GM23338 (cell line): ENCODE measurements around the gene CDH4. TPM values are rescaled to one million over a fixed set of nuclear protein-coding genes. Genes with fewer than 3 reads are reported as not detected.

Experiments used
- ATAC-seq: fragments of 200-7000 bp; cut with Tn5 transposase; 3 replicates; pipeline ENCODE4 v1.9.1; 2020
- DNase-seq: peaks from one replicate; pipeline ENCODE4 v3.0.0-alpha.2; 2015; ENCODE audit warnings: low spot score
- H2AFZ ChIP-seq: fragments of 200-600 bp; sonication (generic); 2 replicates; pipeline ENCODE4 v1.8.0; 2016; ENCODE audit warnings: antibody characterized with exemption, mild to moderate bottlenecking, moderate library complexity
- H3F3A ChIP-seq: fragments of 200-600 bp; sonication (generic); replicated peaks from 2 replicates; pipeline ENCODE4 v1.8.0; 2017; ENCODE audit warnings: antibody characterized with exemption, mixed run types, low read depth
- H3K27ac ChIP-seq: fragments of 200-600 bp; sonication (generic); 2 replicates; pipeline ENCODE4 v1.6.1; 2016; ENCODE audit warnings: low read depth
- H3K27me3 ChIP-seq: fragments of 200-600 bp; sonication (generic); 2 replicates; pipeline ENCODE4 v1.8.0; 2016; ENCODE audit warnings: mild to moderate bottlenecking, mixed run types, moderate library complexity; ENCODE audit not compliant: insufficient read depth
- H3K36me3 ChIP-seq: fragments of 200-600 bp; sonication (generic); 2 replicates; pipeline ENCODE4 v1.8.0; 2016; ENCODE audit warnings: mild to moderate bottlenecking; ENCODE audit not compliant: insufficient read depth
- H3K4me1 ChIP-seq: fragments of 200-600 bp; sonication (generic); 2 replicates; pipeline ENCODE4 v1.8.0; 2016; ENCODE audit warnings: mild to moderate bottlenecking, moderate library complexity; ENCODE audit not compliant: insufficient read depth
- H3K4me2 ChIP-seq: fragments of 200-600 bp; sonication (generic); 2 replicates; pipeline ENCODE4 v1.7.1; 2017; ENCODE audit warnings: mixed run types
- H3K4me3 ChIP-seq: fragments of 200-600 bp; sonication (generic); 2 replicates; pipeline ENCODE4 v1.6.1; 2016; ENCODE audit warnings: mixed run types
- H3K79me2 ChIP-seq: fragments of 200-600 bp; sonication (generic); replicated peaks from 2 replicates; pipeline ENCODE4 v1.8.0; 2017; ENCODE audit warnings: mild to moderate bottlenecking; ENCODE audit not compliant: insufficient read depth
- H3K9me2 ChIP-seq: fragments of 200-600 bp; sonication (generic); 2 replicates; pipeline ENCODE4 v1.8.0; 2017; ENCODE audit not compliant: insufficient read depth
- H4K20me1 ChIP-seq: fragments of 200-600 bp; sonication (generic); replicated peaks from 2 replicates; pipeline ENCODE4 v1.8.0; 2017; ENCODE audit warnings: mild to moderate bottlenecking; ENCODE audit not compliant: insufficient read depth
- H3K27ac Mint-ChIP-seq: 2 replicates; pipeline ENCODE4 v1.8.0; 2020; ENCODE audit warnings: inconsistent platforms, mild to moderate bottlenecking, moderate library complexity, mixed read lengths
- H3K27me3 Mint-ChIP-seq: 3 replicates; pipeline ENCODE4 v1.8.0; 2022; ENCODE audit warnings: low read depth, mild to moderate bottlenecking, moderate library complexity, mixed read lengths, inconsistent platforms; ENCODE audit not compliant: insufficient read depth, poor library complexity
- H3K36me3 Mint-ChIP-seq: 3 replicates; pipeline ENCODE4 v1.8.0; 2021; ENCODE audit warnings: low read depth, mild to moderate bottlenecking, inconsistent platforms, moderate library complexity, mixed read lengths
- H3K4me1 Mint-ChIP-seq: 3 replicates; pipeline ENCODE4 v1.8.0; 2020; ENCODE audit warnings: mild to moderate bottlenecking, inconsistent platforms, mixed read lengths
- H3K4me3 Mint-ChIP-seq: 3 replicates; pipeline ENCODE4 v1.8.0; 2021; ENCODE audit warnings: moderate library complexity, mild to moderate bottlenecking, inconsistent platforms, mixed read lengths
- H3K9me3 Mint-ChIP-seq: 3 replicates; pipeline ENCODE4 v1.8.0; 2020; ENCODE audit warnings: moderate library complexity, mild to moderate bottlenecking, inconsistent platforms, mixed read lengths
- CTCF ChIP-seq, 2 experiments: fragments of 200-600 bp in 1 of 2; sonication (generic) in 1 of 2; conservative IDR thresholded peaks; 2 replicates each; pipeline versions ENCODE4 v1.5.1 to v1.6.1; 2016 to 2017; ENCODE audit warnings: antibody characterized with exemption in 2 of 2, low read depth in 2 of 2, mild to moderate bottlenecking in 2 of 2, moderate library complexity in 1 of 2
- EZH2 ChIP-seq: fragments of 200-600 bp; sonication (generic); IDR thresholded peaks from one replicate; pipeline ENCODE4 v1.8.0; 2017; ENCODE audit warnings: antibody characterized with exemption, mild to moderate bottlenecking, low read depth; ENCODE audit not compliant: unreplicated experiment
- EZH2phosphoT487 ChIP-seq: fragments of 200-600 bp; sonication (generic); IDR thresholded peaks from one replicate; pipeline ENCODE4 v1.8.1; 2018; ENCODE audit warnings: antibody characterized with exemption; ENCODE audit not compliant: unreplicated experiment
- NANOG ChIP-seq: IDR thresholded peaks from 2 replicates; pipeline ENCODE4 v1.6.1; 2016; ENCODE audit warnings: antibody characterized with exemption, borderline replicate concordance
- POLR2AphosphoS5 ChIP-seq: IDR thresholded peaks from 2 replicates; pipeline ENCODE4 v1.6.1; 2016; ENCODE audit warnings: antibody characterized with exemption, low read depth
- ZNF114 ChIP-seq: fragments of 250-450 bp; sonication (Bioruptor Pico); IDR thresholded peaks from 2 replicates; pipeline ENCODE4 v1.5.0; 2020; ENCODE audit warnings: mild to moderate bottlenecking, moderate library complexity
- polyA plus RNA-seq: library from polyadenylated mRNA; unstranded; fragments of >200 nt; fragmentation: Nextera tagmentation; extraction: Ambion mirVana; gene quantifications from 2 replicates; pipeline ENCODE4 v1.2.1, GENCODE V29; 2016
- total RNA-seq: library from RNA; depleted of rRNA; stranded (reverse); fragments of >200 nt; shearing (Covaris generic); gene quantifications from 2 replicates; pipeline ENCODE4 v1.2.3, GENCODE V29; 2014
- TF ChIP-seq, protein P1 (sequence below): fragments of 250-450 bp; sonication (Bioruptor Pico); IDR thresholded peaks from 2 replicates; pipeline ENCODE4 v1.5.0; 2020; ENCODE audit warnings: mild to moderate bottlenecking, moderate library complexity
- TF ChIP-seq, protein P2 (sequence below): IDR thresholded peaks from one replicate; pipeline ENCODE4 v1.6.1; 2018; ENCODE audit warnings: antibody characterized with exemption; ENCODE audit not compliant: unreplicated experiment

Gene CDH4
- total and polyA plus RNA-seq, 2 experiments from 2014 or later = 1.2 to 4.2 TPM

DNA sequence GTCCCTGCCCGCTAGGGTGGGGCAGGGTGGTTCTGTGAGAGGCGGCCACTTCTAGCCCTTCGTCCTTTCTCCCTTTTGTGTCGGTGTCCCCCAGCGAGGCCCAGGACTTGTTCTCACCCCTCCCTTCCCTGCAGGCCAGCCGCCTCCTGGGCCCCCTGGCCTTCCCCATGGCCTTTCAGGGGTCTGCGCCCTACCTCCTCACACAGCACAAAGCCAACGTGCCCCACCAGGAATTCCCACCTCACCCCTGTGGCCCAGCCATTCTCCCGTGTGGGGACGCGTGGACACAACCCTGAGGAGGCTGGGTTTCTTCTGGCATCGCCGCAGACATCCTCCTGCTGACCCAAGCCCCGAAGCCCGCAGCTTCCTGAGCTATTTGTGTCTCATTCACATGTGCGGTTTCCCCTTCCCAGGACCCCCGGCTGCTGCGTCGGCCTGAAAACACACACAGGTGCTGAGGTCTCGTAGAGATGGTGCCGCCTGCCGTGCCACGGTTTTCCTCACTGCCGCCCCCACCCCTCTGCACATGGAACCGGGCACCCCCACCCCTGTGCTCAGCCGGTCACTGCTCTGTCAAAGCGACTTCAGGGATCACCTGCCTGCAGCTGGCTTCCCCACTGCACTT, 375.8 kb downstream of the CDH4 start:
- no peaks in the 10 kb centered on the region for H3K9me3 Mint-ChIP-seq
- H3K4me2 ChIP-seq = no peak overlapping the region
- H3K4me1 ChIP-seq = no peaks in the 10 kb centered on the region
- H3K4me3 Mint-ChIP-seq = no peak overlapping the region
- no peaks in the 10 kb centered on the region for H3K9me2 ChIP-seq
- peaks cover 9% of the 10 kb centered on the region for H3K27me3 Mint-ChIP-seq
- DNase-seq (no peak), ATAC-seq (no peak)
- H3K79me2 ChIP-seq = no peaks in the 10 kb centered on the region
- no peaks in the 10 kb centered on the region for H3K36me3 Mint-ChIP-seq
- TF ChIP-seq ZNF114 (CRISPR knock-in tag) (no peak), CTCF (conservative IDR thresholded peaks at IDR 0.05; ENCODE audit: low read depth in 2 of 2) (no peak), POLR2AphosphoS5 (no peak), EZH2 (no peak), NANOG (no peak), EZH2phosphoT487 (no peak)
- TF ChIP-seq, protein P1, sequence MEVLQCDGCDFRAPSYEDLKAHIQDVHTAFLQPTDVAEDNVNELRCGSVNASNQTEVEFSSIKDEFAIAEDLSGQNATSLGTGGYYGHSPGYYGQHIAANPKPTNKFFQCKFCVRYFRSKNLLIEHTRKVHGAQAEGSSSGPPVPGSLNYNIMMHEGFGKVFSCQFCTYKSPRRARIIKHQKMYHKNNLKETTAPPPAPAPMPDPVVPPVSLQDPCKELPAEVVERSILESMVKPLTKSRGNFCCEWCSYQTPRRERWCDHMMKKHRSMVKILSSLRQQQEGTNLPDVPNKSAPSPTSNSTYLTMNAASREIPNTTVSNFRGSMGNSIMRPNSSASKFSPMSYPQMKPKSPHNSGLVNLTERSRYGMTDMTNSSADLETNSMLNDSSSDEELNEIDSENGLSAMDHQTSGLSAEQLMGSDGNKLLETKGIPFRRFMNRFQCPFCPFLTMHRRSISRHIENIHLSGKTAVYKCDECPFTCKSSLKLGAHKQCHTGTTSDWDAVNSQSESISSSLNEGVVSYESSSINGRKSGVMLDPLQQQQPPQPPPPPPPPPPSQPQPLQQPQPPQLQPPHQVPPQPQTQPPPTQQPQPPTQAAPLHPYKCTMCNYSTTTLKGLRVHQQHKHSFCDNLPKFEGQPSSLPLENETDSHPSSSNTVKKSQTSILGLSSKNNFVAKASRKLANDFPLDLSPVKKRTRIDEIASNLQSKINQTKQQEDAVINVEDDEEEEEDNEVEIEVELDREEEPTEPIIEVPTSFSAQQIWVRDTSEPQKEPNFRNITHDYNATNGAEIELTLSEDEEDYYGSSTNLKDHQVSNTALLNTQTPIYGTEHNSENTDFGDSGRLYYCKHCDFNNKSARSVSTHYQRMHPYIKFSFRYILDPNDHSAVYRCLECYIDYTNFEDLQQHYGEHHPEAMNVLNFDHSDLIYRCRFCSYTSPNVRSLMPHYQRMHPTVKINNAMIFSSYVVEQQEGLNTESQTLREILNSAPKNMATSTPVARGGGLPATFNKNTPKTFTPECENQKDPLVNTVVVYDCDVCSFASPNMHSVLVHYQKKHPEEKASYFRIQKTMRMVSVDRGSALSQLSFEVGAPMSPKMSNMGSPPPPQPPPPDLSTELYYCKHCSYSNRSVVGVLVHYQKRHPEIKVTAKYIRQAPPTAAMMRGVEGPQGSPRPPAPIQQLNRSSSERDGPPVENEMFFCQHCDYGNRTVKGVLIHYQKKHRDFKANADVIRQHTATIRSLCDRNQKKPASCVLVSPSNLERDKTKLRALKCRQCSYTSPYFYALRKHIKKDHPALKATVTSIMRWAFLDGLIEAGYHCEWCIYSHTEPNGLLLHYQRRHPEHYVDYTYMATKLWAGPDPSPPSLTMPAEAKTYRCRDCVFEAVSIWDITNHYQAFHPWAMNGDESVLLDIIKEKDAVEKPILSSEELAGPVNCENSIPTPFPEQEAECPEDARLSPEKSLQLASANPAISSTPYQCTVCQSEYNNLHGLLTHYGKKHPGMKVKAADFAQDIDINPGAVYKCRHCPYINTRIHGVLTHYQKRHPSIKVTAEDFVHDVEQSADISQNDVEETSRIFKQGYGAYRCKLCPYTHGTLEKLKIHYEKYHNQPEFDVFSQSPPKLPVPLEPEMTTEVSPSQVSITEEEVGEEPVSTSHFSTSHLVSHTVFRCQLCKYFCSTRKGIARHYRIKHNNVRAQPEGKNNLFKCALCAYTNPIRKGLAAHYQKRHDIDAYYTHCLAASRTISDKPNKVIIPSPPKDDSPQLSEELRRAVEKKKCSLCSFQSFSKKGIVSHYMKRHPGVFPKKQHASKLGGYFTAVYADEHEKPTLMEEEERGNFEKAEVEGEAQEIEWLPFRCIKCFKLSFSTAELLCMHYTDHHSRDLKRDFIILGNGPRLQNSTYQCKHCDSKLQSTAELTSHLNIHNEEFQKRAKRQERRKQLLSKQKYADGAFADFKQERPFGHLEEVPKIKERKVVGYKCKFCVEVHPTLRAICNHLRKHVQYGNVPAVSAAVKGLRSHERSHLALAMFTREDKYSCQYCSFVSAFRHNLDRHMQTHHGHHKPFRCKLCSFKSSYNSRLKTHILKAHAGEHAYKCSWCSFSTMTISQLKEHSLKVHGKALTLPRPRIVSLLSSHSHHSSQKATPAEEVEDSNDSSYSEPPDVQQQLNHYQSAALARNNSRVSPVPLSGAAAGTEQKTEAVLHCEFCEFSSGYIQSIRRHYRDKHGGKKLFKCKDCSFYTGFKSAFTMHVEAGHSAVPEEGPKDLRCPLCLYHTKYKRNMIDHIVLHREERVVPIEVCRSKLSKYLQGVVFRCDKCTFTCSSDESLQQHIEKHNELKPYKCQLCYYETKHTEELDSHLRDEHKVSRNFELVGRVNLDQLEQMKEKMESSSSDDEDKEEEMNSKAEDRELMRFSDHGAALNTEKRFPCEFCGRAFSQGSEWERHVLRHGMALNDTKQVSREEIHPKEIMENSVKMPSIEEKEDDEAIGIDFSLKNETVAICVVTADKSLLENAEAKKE = no peak
- TF ChIP-seq, protein P2, sequence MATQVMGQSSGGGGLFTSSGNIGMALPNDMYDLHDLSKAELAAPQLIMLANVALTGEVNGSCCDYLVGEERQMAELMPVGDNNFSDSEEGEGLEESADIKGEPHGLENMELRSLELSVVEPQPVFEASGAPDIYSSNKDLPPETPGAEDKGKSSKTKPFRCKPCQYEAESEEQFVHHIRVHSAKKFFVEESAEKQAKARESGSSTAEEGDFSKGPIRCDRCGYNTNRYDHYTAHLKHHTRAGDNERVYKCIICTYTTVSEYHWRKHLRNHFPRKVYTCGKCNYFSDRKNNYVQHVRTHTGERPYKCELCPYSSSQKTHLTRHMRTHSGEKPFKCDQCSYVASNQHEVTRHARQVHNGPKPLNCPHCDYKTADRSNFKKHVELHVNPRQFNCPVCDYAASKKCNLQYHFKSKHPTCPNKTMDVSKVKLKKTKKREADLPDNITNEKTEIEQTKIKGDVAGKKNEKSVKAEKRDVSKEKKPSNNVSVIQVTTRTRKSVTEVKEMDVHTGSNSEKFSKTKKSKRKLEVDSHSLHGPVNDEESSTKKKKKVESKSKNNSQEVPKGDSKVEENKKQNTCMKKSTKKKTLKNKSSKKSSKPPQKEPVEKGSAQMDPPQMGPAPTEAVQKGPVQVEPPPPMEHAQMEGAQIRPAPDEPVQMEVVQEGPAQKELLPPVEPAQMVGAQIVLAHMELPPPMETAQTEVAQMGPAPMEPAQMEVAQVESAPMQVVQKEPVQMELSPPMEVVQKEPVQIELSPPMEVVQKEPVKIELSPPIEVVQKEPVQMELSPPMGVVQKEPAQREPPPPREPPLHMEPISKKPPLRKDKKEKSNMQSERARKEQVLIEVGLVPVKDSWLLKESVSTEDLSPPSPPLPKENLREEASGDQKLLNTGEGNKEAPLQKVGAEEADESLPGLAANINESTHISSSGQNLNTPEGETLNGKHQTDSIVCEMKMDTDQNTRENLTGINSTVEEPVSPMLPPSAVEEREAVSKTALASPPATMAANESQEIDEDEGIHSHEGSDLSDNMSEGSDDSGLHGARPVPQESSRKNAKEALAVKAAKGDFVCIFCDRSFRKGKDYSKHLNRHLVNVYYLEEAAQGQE = no peak
- H3K27me3 ChIP-seq = no peaks in the 10 kb centered on the region
- no peak overlapping the region for H3K27ac Mint-ChIP-seq
- no peak overlapping the region for H3K27ac ChIP-seq
- H3K36me3 ChIP-seq = no peaks in the 10 kb centered on the region; the same call in 1 of the 2 replicates
- no peaks in the 10 kb centered on the region for H3F3A ChIP-seq
- H4K20me1 ChIP-seq = no peaks in the 10 kb centered on the region
- no peak overlapping the region for H3K4me3 ChIP-seq
- H3K4me1 Mint-ChIP-seq = peaks cover 4% of the 10 kb centered on the region; the same call in 1 of the 3 replicates
- no peak overlapping the region for H2AFZ ChIP-seq
